ENCODE data around the gene C20orf204.

The C20orf204 gene

GRCh38 chr20:64035066-64035932 lies 683 bp upstream of the C20orf204 start:
- Histone ChIP-seq H3F3A (ENCODE audit: insufficient read depth, low read length) (no peaks in the 10 kb centered on the region), H3K79me2 (ENCODE audit: low read length) (no peaks in the 10 kb centered on the region), H3K9ac (ENCODE audit: low read length) (no peak overlapping the region), H3K9me2 (replicated peaks; ENCODE audit: insufficient read depth, low read length) (no peaks in the 10 kb centered on the region), H3K27me3 (replicated peaks; ENCODE audit: insufficient read depth, low read length) (peaks cover 14% of the 10 kb centered on the region), H2AFZ (ENCODE audit: low read length) (no peak overlapping the region), H3K4me3 (ENCODE audit: low read length) (no peak overlapping the region), H3K27ac (ENCODE audit: low read length) (no peak overlapping the region), H3K4me2 (ENCODE audit: low read depth, low read length) (no peak overlapping the region), H4K20me1 (ENCODE audit: insufficient read depth, low read length) (no peaks in the 10 kb centered on the region), H3K4me1 (ENCODE audit: low read length) (no peaks in the 10 kb centered on the region), H3K36me3 (replicated peaks; ENCODE audit: insufficient read depth, low read length) (no peaks in the 10 kb centered on the region), H3K9me3 (replicated peaks; ENCODE audit: insufficient read depth, low read length) (no peaks in the 10 kb centered on the region)
- DNase-seq, result no peak
- TF ChIP-seq CTCF (IDR thresholded peaks at IDR 0.05; ENCODE audit: low read length), result no peak
- no peak for TF ChIP-seq EZH2 (optimal IDR thresholded peaks at IDR 0.05; ENCODE audit: low read depth, low read length)
- no peak for TF ChIP-seq EZH2phosphoT487 (IDR thresholded peaks at IDR 0.05; ENCODE audit: low read length)

- no peak overlapping the region for H3K27ac ChIP-seq (ENCODE audit: low read length)
- TF ChIP-seq CTCF (IDR thresholded peaks at IDR 0.05; ENCODE audit: low read length) (no peak), EZH2 (optimal IDR thresholded peaks at IDR 0.05; ENCODE audit: low read depth, low read length) (no peak), EZH2phosphoT487 (IDR thresholded peaks at IDR 0.05; ENCODE audit: low read length) (no peak)
- no peak for DNase-seq
- H3K27me3 ChIP-seq (replicated peaks; ENCODE audit: insufficient read depth, low read length), result peaks cover 27% of the 10 kb centered on the region
- H3K9me2 ChIP-seq (replicated peaks; ENCODE audit: insufficient read depth, low read length), result no peaks in the 10 kb centered on the region
- H4K20me1 ChIP-seq (ENCODE audit: insufficient read depth, low read length), result no peaks in the 10 kb centered on the region
- H3K9me3 ChIP-seq (replicated peaks; ENCODE audit: insufficient read depth, low read length), result no peaks in the 10 kb centered on the region
- H2AFZ ChIP-seq (ENCODE audit: low read length), result no peak overlapping the region
- no peak overlapping the region for H3K4me3 ChIP-seq (ENCODE audit: low read length)
- H3K4me1 ChIP-seq (ENCODE audit: low read length), result no peaks in the 10 kb centered on the region
- H3K9ac ChIP-seq (ENCODE audit: low read length), result no peak overlapping the region
- H3F3A ChIP-seq (ENCODE audit: insufficient read depth, low read length), result no peaks in the 10 kb centered on the region
- H3K79me2 ChIP-seq (ENCODE audit: low read length), result no peaks in the 10 kb centered on the region
- no peaks in the 10 kb centered on the region for H3K36me3 ChIP-seq (replicated peaks; ENCODE audit: insufficient read depth, low read length)
- no peak overlapping the region for H3K4me2 ChIP-seq (ENCODE audit: low read depth, low read length)
Measured at GRCh38 chr20:64036346-64037198, 590 bp downstream of the C20orf204 start.

- Histone ChIP-seq H3K4me3 (ENCODE audit: low read length) (no peak overlapping the region), H3K79me2 (ENCODE audit: low read length) (no peaks in the 10 kb centered on the region), H3K27ac (ENCODE audit: low read length) (no peak overlapping the region), H3K4me2 (ENCODE audit: low read depth, low read length) (no peak overlapping the region), H2AFZ (ENCODE audit: low read length) (no peak overlapping the region), H3K9ac (ENCODE audit: low read length) (no peak overlapping the region), H3F3A (ENCODE audit: insufficient read depth, low read length) (no peaks in the 10 kb centered on the region), H3K9me2 (replicated peaks; ENCODE audit: insufficient read depth, low read length) (no peaks in the 10 kb centered on the region), H3K9me3 (replicated peaks; ENCODE audit: insufficient read depth, low read length) (no peaks in the 10 kb centered on the region), H3K36me3 (replicated peaks; ENCODE audit: insufficient read depth, low read length) (no peaks in the 10 kb centered on the region), H3K4me1 (ENCODE audit: low read length) (no peaks in the 10 kb centered on the region), H3K27me3 (replicated peaks; ENCODE audit: insufficient read depth, low read length) (peaks cover 32% of the 10 kb centered on the region), H4K20me1 (ENCODE audit: insufficient read depth, low read length) (no peaks in the 10 kb centered on the region)
- no peak for TF ChIP-seq CTCF (IDR thresholded peaks at IDR 0.05; ENCODE audit: low read length)
- no peak for TF ChIP-seq EZH2phosphoT487 (IDR thresholded peaks at IDR 0.05; ENCODE audit: low read length)
- TF ChIP-seq EZH2 (optimal IDR thresholded peaks at IDR 0.05; ENCODE audit: low read depth, low read length), result no peak
- DNase-seq, result no peak
Measured at GRCh38 chr20:64037199-64037497, 1.2 kb downstream of the C20orf204 start.

Data from MM.1S (cell line).